PC-3 (cell line): Measurements from ENCODE around the gene NFU1. TPM values are rescaled to one million over a fixed set of nuclear protein-coding genes. Genes with fewer than 3 reads are reported as not detected.

ENCODE experiments used
- ATAC-seq: fragments of 200-7000 bp; cut with Tn5 transposase; 2 replicates; pipeline ENCODE4 v1.9.1; 2020; ENCODE audit warnings: mild to moderate bottlenecking, moderate library complexity
- BruUV-seq: library from RNA; stranded (reverse); fragments of 400-500 nt; replicated peaks from 2 replicates; lab custom pipeline; 2021; lab: Mats Ljungman, UMichigan
- CTCF ChIA-PET: fragments of 300-600 bp; sonication (Branson Sonifier 250); formaldehyde crosslinking; loops from one replicate; lab custom pipeline; 2022; ENCODE audit warnings: antibody characterized with exemption; lab: Charles Lee
- POLR2A ChIA-PET: fragments of 300-600 bp; sonication (Branson Sonifier 250); formaldehyde crosslinking; loops from one replicate; lab custom pipeline; 2022; ENCODE audit warnings: antibody characterized with exemption; ENCODE audit not compliant: unreplicated experiment; lab: Charles Lee
- DNase-seq: peaks from one replicate; pipeline ENCODE4 v3.0.0-alpha.2; 2015
- H2AFZ ChIP-seq: fragments of 300-600 bp; sonication (generic); 2 replicates; pipeline ENCODE4 v1.6.0; 2016; ENCODE audit warnings: antibody characterized with exemption, low read length
- H3F3A ChIP-seq: fragments of 300-600 bp; sonication (generic); one replicate; pipeline ENCODE4 v1.6.0; 2017; ENCODE audit warnings: antibody characterized with exemption, low read length, control low read depth, mild to moderate bottlenecking; ENCODE audit not compliant: unreplicated experiment
- H3K27ac ChIP-seq: fragments of 300-600 bp; sonication (generic); 2 replicates; pipeline ENCODE4 v1.5.1; 2016; ENCODE audit warnings: mild to moderate bottlenecking, low read length
- H3K27me3 ChIP-seq: fragments of 300-600 bp; sonication (generic); 2 replicates; pipeline ENCODE4 v1.6.1; 2016; ENCODE audit warnings: low read length, mixed read lengths
- H3K36me3 ChIP-seq: fragments of 300-600 bp; sonication (generic); 2 replicates; pipeline ENCODE4 v1.6.1; 2016; ENCODE audit warnings: low read depth, mixed run types, low read length, mixed read lengths
- H3K4me1 ChIP-seq: fragments of 300-600 bp; sonication (generic); 2 replicates; pipeline ENCODE4 v1.5.1; 2016; ENCODE audit warnings: low read length; ENCODE audit not compliant: insufficient read depth
- H3K4me2 ChIP-seq: fragments of 300-600 bp; sonication (generic); 2 replicates; pipeline ENCODE4 v1.6.0; 2016; ENCODE audit warnings: low read length
- H3K4me3 ChIP-seq: fragments of 300-600 bp; sonication (generic); 2 replicates; pipeline ENCODE4 v1.5.1; 2016; ENCODE audit warnings: mild to moderate bottlenecking, low read length, mixed read lengths
- H3K79me2 ChIP-seq: fragments of 300-600 bp; sonication (generic); 2 replicates; pipeline ENCODE4 v1.6.1; 2017; ENCODE audit warnings: low read length, mixed read lengths
- H3K9ac ChIP-seq: fragments of 300-600 bp; sonication (generic); 2 replicates; pipeline ENCODE4 v1.6.0; 2016; ENCODE audit warnings: mild to moderate bottlenecking, low read length
- H3K9me2 ChIP-seq: fragments of 300-600 bp; sonication (generic); replicated peaks from 2 replicates; pipeline ENCODE4 v1.6.1; 2016; ENCODE audit warnings: mixed run types, low read length, mixed read lengths
- H3K9me3 ChIP-seq: fragments of 300-600 bp; sonication (generic); 2 replicates; pipeline ENCODE4 v1.6.1; 2016; ENCODE audit warnings: low read length, mixed read lengths
- H4K20me1 ChIP-seq: fragments of 300-600 bp; sonication (generic); 2 replicates; pipeline ENCODE4 v1.6.1; 2016; ENCODE audit warnings: low read length, mixed read lengths
- CTCF ChIP-seq: fragments of 300-600 bp; sonication (generic); conservative IDR thresholded peaks from 2 replicates; pipeline ENCODE4 v1.5.1; 2017; ENCODE audit warnings: antibody characterized with exemption, low read depth, mild to moderate bottlenecking, low read length
- EZH2 ChIP-seq: fragments of 300-600 bp; sonication (generic); IDR thresholded peaks from one replicate; pipeline ENCODE4 v1.6.1; 2017; ENCODE audit warnings: antibody characterized with exemption, mild to moderate bottlenecking, low read length; ENCODE audit not compliant: unreplicated experiment
- EZH2phosphoT487 ChIP-seq: fragments of 300-600 bp; sonication (generic); IDR thresholded peaks from 2 replicates; pipeline ENCODE4 v1.6.1; 2018; ENCODE audit warnings: mild to moderate bottlenecking, antibody characterized with exemption, low read length, borderline replicate concordance
- intact Hi-C: fragments of 100-400 bp; cut with micrococcal nuclease; formaldehyde crosslinking; loops from 2 replicates; pipeline ENCODE4 v1.9.0; 2023
- total RNA-seq: library from RNA; depleted of rRNA; stranded (reverse); fragments of >200 nt; gene quantifications from 2 replicates; pipeline ENCODE4 v1.2.3, GENCODE V29; 2014

The NFU1 gene
- total RNA-seq, 1 experiment from 2014 or later = 45.6 TPM

- Histone ChIP-seq H3K36me3 (peaks cover 4% of the 10 kb centered on the region; the same call in 1 of the 2 replicates), H3F3A (no peaks in the 10 kb centered on the region), H4K20me1 (no peaks in the 10 kb centered on the region), H3K9ac (no peak overlapping the region), H2AFZ (no peak overlapping the region), H3K27me3 (no peaks in the 10 kb centered on the region), H3K9me3 (no peaks in the 10 kb centered on the region), H3K4me1 (peaks cover 4% of the 10 kb centered on the region; the same call in 1 of the 2 replicates), H3K27ac (no peak overlapping the region), H3K79me2 (no peaks in the 10 kb centered on the region), H3K9me2 (no peaks in the 10 kb centered on the region), H3K4me2 (no peak overlapping the region), H3K4me3 (no peak overlapping the region)
- DNase-seq = no peak
- no peak for ATAC-seq
- ChIA-PET CTCF (no interaction called here), POLR2A (no interaction called here)
- intact Hi-C loops = no loop called here
- no TSS peak for BruUV-seq
- TF ChIP-seq EZH2 (no peak), CTCF (no peak), EZH2phosphoT487 (no peak)
Observed at GRCh38 chr2:69393963-69394362, 43.3 kb downstream of the NFU1 start.

DNA sequence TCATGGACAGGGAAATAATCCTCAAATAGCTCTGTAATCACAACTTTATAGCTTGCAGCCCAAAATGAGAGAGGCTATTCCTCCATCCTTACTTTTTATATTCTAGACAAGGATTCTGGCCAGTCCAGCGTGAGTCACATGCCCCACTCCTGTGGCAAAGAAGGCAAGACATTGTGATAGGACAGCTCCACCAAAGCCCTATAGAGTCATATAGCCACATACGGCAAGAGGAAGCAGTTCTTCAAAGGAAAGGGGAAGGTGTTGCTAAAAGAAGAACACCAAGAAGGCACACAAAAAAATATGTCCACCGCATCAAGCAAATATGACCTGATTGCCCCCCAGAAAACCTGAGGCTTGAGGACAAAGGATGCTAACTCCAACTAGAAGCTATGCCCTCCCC is 46.8 kb downstream of the NFU1 start:
- H4K20me1 ChIP-seq = no peaks in the 10 kb centered on the region
- H3K9ac ChIP-seq = no peak overlapping the region
- H3K27ac ChIP-seq = no peak overlapping the region
- H3K79me2 ChIP-seq = peaks cover 15% of the 10 kb centered on the region
- no peaks in the 10 kb centered on the region for H3K9me3 ChIP-seq
- CTCF ChIA-PET = no interaction called here
- H3K9me2 ChIP-seq = no peaks in the 10 kb centered on the region
- peaks cover 14% of the 10 kb centered on the region for H3K4me1 ChIP-seq
- DNase-seq (no peak), ATAC-seq (no peak)
- intact Hi-C loops = no loop called here
- no peaks in the 10 kb centered on the region for H3K36me3 ChIP-seq
- POLR2A ChIA-PET = interaction anchor here (0.6 kb wide), 1 partner anchor 333 kb away, joined by 4 read pairs; no protein-coding TSS in a partner anchor
- no peak for TF ChIP-seq CTCF
- no peak for TF ChIP-seq EZH2
- no peak for TF ChIP-seq EZH2phosphoT487
- no peak overlapping the region for H3K4me3 ChIP-seq
- no TSS peak for BruUV-seq
- no peaks in the 10 kb centered on the region for H3F3A ChIP-seq
- H2AFZ ChIP-seq = no peak overlapping the region
- no peaks in the 10 kb centered on the region for H3K27me3 ChIP-seq
- no peak overlapping the region for H3K4me2 ChIP-seq

GRCh38 chr2:69390001-69390400 is 47.2 kb downstream of the NFU1 start:
- Histone ChIP-seq H3K4me2 (no peak overlapping the region), H3K9ac (no peak overlapping the region), H4K20me1 (no peaks in the 10 kb centered on the region), H3K4me3 (no peak overlapping the region), H3K4me1 (peaks cover 15% of the 10 kb centered on the region), H3K9me3 (no peaks in the 10 kb centered on the region), H3K27me3 (no peaks in the 10 kb centered on the region), H3K79me2 (peaks cover 20% of the 10 kb centered on the region), H3K36me3 (no peaks in the 10 kb centered on the region), H2AFZ (no peak overlapping the region), H3K9me2 (no peaks in the 10 kb centered on the region), H3F3A (no peaks in the 10 kb centered on the region), H3K27ac (no peak overlapping the region)
- DNase-seq (no peak), ATAC-seq (no peak)
- intact Hi-C loops = no loop called here
- no TSS peak for BruUV-seq
- TF ChIP-seq EZH2 (no peak), EZH2phosphoT487 (no peak), CTCF (no peak)
- ChIA-PET POLR2A (interaction anchor here (0.6 kb wide), 1 partner anchor 832 kb away, joined by 7 read pairs; no protein-coding TSS in a partner anchor), CTCF (no interaction called here)
